Activated CD4-positive, alpha-beta memory T cell treated with anti-CD3 and anti-CD28 coated beads, Interleukin-2, amount 10 ng/mL, durations not matched to agents 7 days and 5 days (primary cell): ENCODE results near the gene SNX18. TPM values are rescaled to one million over a fixed set of nuclear protein-coding genes. Genes with fewer than 3 reads are reported as not detected.

Source experiments
- CTCF ChIA-PET: fragments of 350-600 bp; sonication (Branson Sonifier 250); formaldehyde crosslinking; loops from one replicate; lab custom pipeline; 2021; ENCODE audit warnings: antibody characterized with exemption, inconsistent platforms; lab: Charles Lee
- POLR2A ChIA-PET: fragments of 350-600 bp; sonication (Branson Sonifier 250); formaldehyde crosslinking; loops from one replicate; lab custom pipeline; 2021; ENCODE audit warnings: antibody characterized with exemption; lab: Charles Lee
- DNase-seq: peaks from one replicate; pipeline ENCODE4 v3.0.0-alpha.2; 2020
- H3K27ac Mint-ChIP-seq: one replicate; pipeline ENCODE4 v1.8.0; 2021; ENCODE audit warnings: mild to moderate bottlenecking, mixed read lengths
- H3K27me3 Mint-ChIP-seq: one replicate; pipeline ENCODE4 v1.8.0; 2021; ENCODE audit warnings: mixed read lengths
- H3K36me3 Mint-ChIP-seq: one replicate; pipeline ENCODE4 v1.8.0; 2021; ENCODE audit warnings: low read depth, mixed read lengths
- H3K4me1 Mint-ChIP-seq: one replicate; pipeline ENCODE4 v1.8.0; 2021; ENCODE audit warnings: mixed read lengths
- H3K4me3 Mint-ChIP-seq: one replicate; pipeline ENCODE4 v1.8.0; 2021; ENCODE audit warnings: mild to moderate bottlenecking, mixed read lengths
- H3K9me3 Mint-ChIP-seq: one replicate; pipeline ENCODE4 v1.8.0; 2021; ENCODE audit warnings: mixed read lengths
- total RNA-seq, 2 experiments: library from RNA; stranded (reverse); gene quantifications; one replicate each; pipeline ENCODE4 v1.2.3, GENCODE V29; 2021

SNX18 gene
- total RNA-seq, 2 experiments from 2014 or later: 38.9 to 39.6 TPM

DNA sequence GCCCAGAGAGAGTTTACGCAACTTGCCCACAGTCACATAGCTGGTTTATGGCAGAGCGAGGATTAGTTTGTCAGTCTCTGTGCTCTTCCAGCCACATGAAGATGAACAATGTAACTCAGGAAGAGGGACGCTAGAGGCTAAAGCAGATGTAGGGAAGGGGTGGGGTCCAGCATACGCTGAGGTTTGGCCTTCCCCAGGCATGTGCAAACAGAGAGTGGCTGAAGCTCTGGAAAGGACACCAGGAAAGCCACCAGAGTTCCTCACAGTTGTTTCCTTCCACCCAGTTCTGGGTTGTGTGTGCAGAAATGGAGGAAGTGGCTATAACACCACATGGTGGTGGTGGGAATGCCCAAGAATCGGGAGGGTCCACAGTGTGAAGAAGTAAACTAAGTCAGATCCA lies 60.0 kb downstream of the SNX18 start:
- CTCF ChIA-PET: interaction anchor here (1.6 kb wide), 1 partner anchor 290 kb away, joined by 5 read pairs; no protein-coding TSS in a partner anchor
- POLR2A ChIA-PET: no interaction called here
- Mint-ChIP-seq H3K4me1 (peaks cover 19% of the 10 kb centered on the region), H3K4me3 (no peak overlapping the region), H3K36me3 (no peaks in the 10 kb centered on the region), H3K27me3 (no peaks in the 10 kb centered on the region), H3K27ac (no peak overlapping the region), H3K9me3 (no peaks in the 10 kb centered on the region)
- DNase-seq: no peak

DNA sequence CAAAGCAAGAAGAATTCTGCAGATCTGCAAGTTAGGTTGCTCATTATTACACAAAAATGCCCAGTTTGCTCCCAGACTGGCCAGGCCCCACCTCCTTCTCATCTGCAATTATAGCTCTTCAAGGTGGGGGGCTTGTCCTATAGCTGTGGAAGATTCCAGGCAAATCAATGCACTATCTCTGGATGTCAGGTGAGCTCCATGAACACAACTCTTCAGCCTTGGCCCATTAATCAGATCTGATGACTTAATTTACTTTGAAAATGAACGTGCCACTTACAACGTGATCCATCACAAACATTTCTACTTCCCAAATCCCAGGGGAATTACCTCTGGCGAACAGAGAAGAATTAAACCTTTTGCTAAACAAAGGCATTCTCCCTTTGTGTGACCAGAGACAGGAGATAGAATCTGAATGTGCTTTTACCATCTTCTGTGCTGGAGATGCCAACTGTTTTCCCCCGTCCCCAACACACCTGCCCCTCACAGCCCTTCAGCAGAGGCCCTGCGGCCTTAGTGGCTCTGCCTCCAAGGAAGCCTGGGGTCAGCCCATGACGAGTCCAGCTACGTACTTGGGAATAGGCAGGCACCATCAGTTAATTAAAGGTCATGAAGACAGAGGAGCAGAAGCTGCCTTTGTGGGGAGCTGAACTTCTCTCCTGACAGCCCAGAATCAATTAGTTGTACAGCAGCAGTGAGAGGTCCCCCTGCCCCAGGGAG lies 60.5 kb downstream of the SNX18 start:
- H3K36me3 Mint-ChIP-seq: no peaks in the 10 kb centered on the region
- H3K27me3 Mint-ChIP-seq: no peaks in the 10 kb centered on the region
- DNase-seq: no peak
- H3K27ac Mint-ChIP-seq: no peak overlapping the region
- H3K4me1 Mint-ChIP-seq: peaks cover 19% of the 10 kb centered on the region
- POLR2A ChIA-PET: no interaction called here
- H3K9me3 Mint-ChIP-seq: no peaks in the 10 kb centered on the region
- CTCF ChIA-PET: interaction anchor here (1.1 to 1.6 kb wide), 2 partner anchors 267 to 289 kb away, joined by 3 to 5 read pairs; no protein-coding TSS in a partner anchor
- no peak overlapping the region for H3K4me3 Mint-ChIP-seq

- Mint-ChIP-seq H3K36me3 (no peaks in the 10 kb centered on the region), H3K27ac (no peak overlapping the region), H3K4me1 (peaks cover 12% of the 10 kb centered on the region), H3K27me3 (no peaks in the 10 kb centered on the region), H3K9me3 (no peaks in the 10 kb centered on the region), H3K4me3 (no peak overlapping the region)
- ChIA-PET POLR2A (no interaction called here), CTCF (interaction anchor here (1.1 kb wide), 1 partner anchor 265 kb away, joined by 3 read pairs; no protein-coding TSS in a partner anchor)
- DNase-seq: no peak
Measured at GRCh38 chr5:54579591-54580295, 62.2 kb downstream of the SNX18 start.

DNA sequence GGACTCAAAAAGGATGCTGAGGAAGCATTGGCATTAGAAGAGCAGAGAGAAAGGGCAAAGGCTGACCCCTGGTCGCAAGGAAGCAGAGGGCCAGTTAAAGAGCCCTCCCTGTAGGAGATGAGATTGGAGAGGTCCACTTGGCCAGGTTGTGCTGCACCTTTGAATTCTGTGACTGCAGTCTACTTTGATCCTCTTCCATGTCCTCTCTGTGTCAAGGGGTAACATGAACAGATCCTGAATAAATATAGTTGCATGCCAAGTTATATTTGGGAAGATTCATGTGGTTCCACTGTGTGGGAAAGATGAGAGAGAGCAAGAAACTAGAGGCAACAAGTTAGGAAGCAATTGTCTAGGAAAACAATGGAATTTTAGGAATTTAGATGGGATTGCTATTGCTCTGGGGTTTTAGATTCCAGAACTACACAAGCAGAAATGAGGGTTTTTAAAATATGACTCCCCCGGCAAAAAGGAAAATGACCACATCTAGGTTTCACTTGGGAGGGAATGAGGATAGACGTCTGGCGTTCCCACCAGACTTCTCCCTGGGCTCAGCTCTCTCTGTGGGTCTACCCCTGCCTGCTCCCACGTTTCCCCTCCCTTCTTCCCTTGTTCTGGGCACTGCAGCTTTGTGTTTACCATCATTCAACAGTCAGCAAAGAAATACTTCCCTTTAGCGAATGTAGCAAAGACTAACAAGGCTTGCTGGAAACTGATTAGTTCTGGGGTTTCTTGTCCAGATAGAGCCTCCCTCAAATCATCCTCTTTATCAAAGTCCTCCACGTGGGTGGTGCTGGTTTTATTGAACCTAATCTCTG lies 63.6 kb downstream of the SNX18 start:
- Mint-ChIP-seq H3K36me3 (peaks cover 2% of the 10 kb centered on the region), H3K27ac (no peak overlapping the region), H3K4me3 (no peak overlapping the region), H3K4me1 (peaks cover 6% of the 10 kb centered on the region), H3K9me3 (peaks cover 1% of the 10 kb centered on the region), H3K27me3 (no peaks in the 10 kb centered on the region)
- no peak for DNase-seq
- ChIA-PET POLR2A (no interaction called here), CTCF (no interaction called here)

GRCh38 chr5:54581831-54582548 lies 64.4 kb downstream of the SNX18 start:
- POLR2A ChIA-PET: no interaction called here
- no peak overlapping the region for H3K27ac Mint-ChIP-seq
- no peak overlapping the region for H3K4me3 Mint-ChIP-seq
- DNase-seq: no peak
- CTCF ChIA-PET: no interaction called here
- H3K36me3 Mint-ChIP-seq: peaks cover 7% of the 10 kb centered on the region
- H3K4me1 Mint-ChIP-seq: peaks cover 6% of the 10 kb centered on the region
- peaks cover 6% of the 10 kb centered on the region for H3K9me3 Mint-ChIP-seq
- no peaks in the 10 kb centered on the region for H3K27me3 Mint-ChIP-seq

GRCh38 chr5:54586336-54586735 lies 68.8 kb downstream of the SNX18 start:
- Mint-ChIP-seq H3K4me1 (no peaks in the 10 kb centered on the region), H3K9me3 (peaks cover 6% of the 10 kb centered on the region), H3K27ac (no peak overlapping the region), H3K36me3 (peaks cover 7% of the 10 kb centered on the region), H3K27me3 (no peaks in the 10 kb centered on the region), H3K4me3 (no peak overlapping the region)
- ChIA-PET POLR2A (no interaction called here), CTCF (no interaction called here)
- no peak for DNase-seq

GRCh38 chr5:54589786-54590185 lies 72.2 kb downstream of the SNX18 start:
- peaks cover 12% of the 10 kb centered on the region for H3K9me3 Mint-ChIP-seq
- no peak overlapping the region for H3K27ac Mint-ChIP-seq
- no peaks in the 10 kb centered on the region for H3K27me3 Mint-ChIP-seq
- H3K36me3 Mint-ChIP-seq: peaks cover 7% of the 10 kb centered on the region
- ChIA-PET CTCF (no interaction called here), POLR2A (interaction anchor here (1.0 kb wide), 1 partner anchor 21 kb away, joined by 3 read pairs; no protein-coding TSS in a partner anchor)
- no peaks in the 10 kb centered on the region for H3K4me1 Mint-ChIP-seq
- H3K4me3 Mint-ChIP-seq: no peak overlapping the region
- DNase-seq: no peak

GRCh38 chr5:54590824-54591223 lies 73.3 kb downstream of the SNX18 start:
- Mint-ChIP-seq H3K27me3 (no peaks in the 10 kb centered on the region), H3K4me1 (no peaks in the 10 kb centered on the region), H3K36me3 (peaks cover 7% of the 10 kb centered on the region), H3K27ac (no peak overlapping the region), H3K9me3 (peaks cover 12% of the 10 kb centered on the region), H3K4me3 (no peak overlapping the region)
- POLR2A ChIA-PET: no interaction called here
- CTCF ChIA-PET: no interaction called here
- no peak for DNase-seq

- Mint-ChIP-seq H3K36me3 (peaks cover 21% of the 10 kb centered on the region), H3K4me3 (no peak overlapping the region), H3K27ac (no peak overlapping the region), H3K4me1 (no peaks in the 10 kb centered on the region), H3K27me3 (peaks cover 14% of the 10 kb centered on the region), H3K9me3 (peaks cover 24% of the 10 kb centered on the region)
- ChIA-PET POLR2A (no interaction called here), CTCF (no interaction called here)
- no peak for DNase-seq
Measured at GRCh38 chr5:54593779-54594178, 76.2 kb downstream of the SNX18 start.

DNA sequence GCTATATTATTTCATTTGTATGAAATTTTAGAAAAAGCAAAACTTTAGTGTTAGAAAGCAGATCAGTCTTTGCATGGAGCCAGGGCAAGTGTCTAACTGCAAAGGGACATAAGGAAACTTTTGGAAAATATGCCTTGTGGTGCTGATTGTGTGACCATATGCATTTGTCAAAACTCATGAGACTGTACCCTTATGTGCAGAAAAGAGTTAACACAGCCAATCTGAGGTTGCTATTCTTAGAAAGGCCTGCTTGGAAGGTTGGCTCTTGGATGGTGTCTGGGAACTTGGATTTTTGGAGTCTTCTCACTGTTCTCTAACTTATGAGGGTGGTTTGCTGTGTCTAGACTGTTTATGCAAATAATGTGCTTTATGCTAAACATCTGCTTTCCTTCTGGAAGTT lies 76.6 kb downstream of the SNX18 start:
- ChIA-PET POLR2A (no interaction called here), CTCF (no interaction called here)
- no peak for DNase-seq
- Mint-ChIP-seq H3K36me3 (peaks cover 21% of the 10 kb centered on the region), H3K27ac (no peak overlapping the region), H3K9me3 (peaks cover 25% of the 10 kb centered on the region), H3K4me1 (no peaks in the 10 kb centered on the region), H3K27me3 (peaks cover 15% of the 10 kb centered on the region), H3K4me3 (no peak overlapping the region)

- POLR2A ChIA-PET: no interaction called here
- no peak for DNase-seq
- peaks cover 31% of the 10 kb centered on the region for H3K9me3 Mint-ChIP-seq
- CTCF ChIA-PET: no interaction called here
- H3K27me3 Mint-ChIP-seq: peaks cover 23% of the 10 kb centered on the region
- H3K27ac Mint-ChIP-seq: no peak overlapping the region
- H3K4me1 Mint-ChIP-seq: no peaks in the 10 kb centered on the region
- no peak overlapping the region for H3K4me3 Mint-ChIP-seq
- peaks cover 27% of the 10 kb centered on the region for H3K36me3 Mint-ChIP-seq
Measured at GRCh38 chr5:54595721-54596120, 78.2 kb downstream of the SNX18 start.
